HG03135 (cell line): ENCODE data around the gene NPTXR.

Experiments
- ATAC-seq: cut with Tn5 transposase; IDR thresholded peaks from one replicate; pipeline ENCODE4 v1.9.1; 2021; ENCODE audit warnings: mild to moderate bottlenecking, moderate library complexity; ENCODE audit not compliant: unreplicated experiment

NPTXR gene

GRCh38 chr22:38799265-38800002 is 44.4 kb downstream of the NPTXR start:
- ATAC-seq = no peak

GRCh38 chr22:38798496-38798895 is 45.3 kb downstream of the NPTXR start:
- no peak for ATAC-seq

GRCh38 chr22:38796262-38796957 is 47.4 kb downstream of the NPTXR start:
- no peak for ATAC-seq

- ATAC-seq = no peak
These were observed 48.3 kb downstream of the NPTXR start for GRCh38 chr22:38795569-38795968.

GRCh38 chr22:38793721-38794466 is 49.9 kb downstream of the NPTXR start, which contains the start of gene DNAL4:
DNAL4 (minus strand) TSS chr22:38794143; CDS start chr22:38782731, 11,412 bp downstream.
- ATAC-seq = peak; percentile 90

GRCh38 chr22:38793317-38793716 is 50.5 kb downstream of the NPTXR start:
- ATAC-seq = no peak

- no peak for ATAC-seq
These were observed 51.0 kb downstream of the NPTXR start for GRCh38 chr22:38792833-38793232.

- ATAC-seq = no peak
These were observed 54.2 kb downstream of the NPTXR start for GRCh38 chr22:38789606-38790005.

- ATAC-seq = no peak
These were observed 55.0 kb downstream of the NPTXR start for GRCh38 chr22:38788846-38789245.

GRCh38 chr22:38788021-38788816 is 55.6 kb downstream of the NPTXR start:
- no peak for ATAC-seq

GRCh38 chr22:38786631-38787030 is 57.2 kb downstream of the NPTXR start:
- no peak for ATAC-seq

- no peak for ATAC-seq
These were observed 59.0 kb downstream of the NPTXR start for GRCh38 chr22:38784856-38785255.

- ATAC-seq = no peak
These were observed 59.8 kb downstream of the NPTXR start for GRCh38 chr22:38784035-38784434.

- ATAC-seq = no peak
These were observed 60.7 kb downstream of the NPTXR start for GRCh38 chr22:38783095-38783615.

GRCh38 chr22:38782402-38783094 is 61.3 kb downstream of the NPTXR start:
- ATAC-seq = no peak

GRCh38 chr22:38781033-38781432 is 62.8 kb downstream of the NPTXR start:
- no peak for ATAC-seq

- ATAC-seq = no peak
These were observed 66.6 kb downstream of the NPTXR start for GRCh38 chr22:38777087-38777671.

GRCh38 chr22:38776086-38776485 is 67.7 kb downstream of the NPTXR start:
- ATAC-seq = no peak

GRCh38 chr22:38775656-38776055 is 68.2 kb downstream of the NPTXR start:
- no peak for ATAC-seq
